Lower leg skin (tissue), 3 donors: ENCODE results near the gene AMIGO1.

ENCODE experiments used
- CTCF ChIP-seq, 3 donors: fragments of 450-650 bp; IDR thresholded peaks; one replicate each; pipeline ENCODE4 v1.5.1; 2016; ENCODE audit warnings: antibody characterized with exemption in 3 of 3, mild to moderate bottlenecking in 3 of 3, moderate library complexity in 2 of 3
- POLR2A ChIP-seq, 2 donors: fragments of 450-650 bp; IDR thresholded peaks; one replicate each; pipeline ENCODE4 v1.6.1; 2016 to 2017; ENCODE audit warnings: antibody characterized with exemption in 2 of 2, mild to moderate bottlenecking in 1 of 2, moderate library complexity in 1 of 2

- TF ChIP-seq CTCF (IDR thresholded peaks at IDR 0.05) (no peak), POLR2A (IDR thresholded peaks at IDR 0.05) (no peak)
Observed at GRCh38 chr1:109478806-109479205, 30.7 kb downstream of the AMIGO1 start.
